Smooth muscle cell of bladder (primary cell): ENCODE data around the gene IL7R. TPM values are rescaled to one million over a fixed set of nuclear protein-coding genes. Genes with fewer than 3 reads are reported as not detected.

Source experiments
- total RNA-seq: library from RNA; depleted of rRNA; stranded (reverse); fragments of >200 nt; gene quantifications from 2 replicates; pipeline ENCODE4 v1.2.3, GENCODE V29; 2014

IL7R gene, protein sequence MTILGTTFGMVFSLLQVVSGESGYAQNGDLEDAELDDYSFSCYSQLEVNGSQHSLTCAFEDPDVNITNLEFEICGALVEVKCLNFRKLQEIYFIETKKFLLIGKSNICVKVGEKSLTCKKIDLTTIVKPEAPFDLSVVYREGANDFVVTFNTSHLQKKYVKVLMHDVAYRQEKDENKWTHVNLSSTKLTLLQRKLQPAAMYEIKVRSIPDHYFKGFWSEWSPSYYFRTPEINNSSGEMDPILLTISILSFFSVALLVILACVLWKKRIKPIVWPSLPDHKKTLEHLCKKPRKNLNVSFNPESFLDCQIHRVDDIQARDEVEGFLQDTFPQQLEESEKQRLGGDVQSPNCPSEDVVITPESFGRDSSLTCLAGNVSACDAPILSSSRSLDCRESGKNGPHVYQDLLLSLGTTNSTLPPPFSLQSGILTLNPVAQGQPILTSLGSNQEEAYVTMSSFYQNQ
- total RNA-seq, result 6.4 and 8.8 TPM in 2 replicates

DNA sequence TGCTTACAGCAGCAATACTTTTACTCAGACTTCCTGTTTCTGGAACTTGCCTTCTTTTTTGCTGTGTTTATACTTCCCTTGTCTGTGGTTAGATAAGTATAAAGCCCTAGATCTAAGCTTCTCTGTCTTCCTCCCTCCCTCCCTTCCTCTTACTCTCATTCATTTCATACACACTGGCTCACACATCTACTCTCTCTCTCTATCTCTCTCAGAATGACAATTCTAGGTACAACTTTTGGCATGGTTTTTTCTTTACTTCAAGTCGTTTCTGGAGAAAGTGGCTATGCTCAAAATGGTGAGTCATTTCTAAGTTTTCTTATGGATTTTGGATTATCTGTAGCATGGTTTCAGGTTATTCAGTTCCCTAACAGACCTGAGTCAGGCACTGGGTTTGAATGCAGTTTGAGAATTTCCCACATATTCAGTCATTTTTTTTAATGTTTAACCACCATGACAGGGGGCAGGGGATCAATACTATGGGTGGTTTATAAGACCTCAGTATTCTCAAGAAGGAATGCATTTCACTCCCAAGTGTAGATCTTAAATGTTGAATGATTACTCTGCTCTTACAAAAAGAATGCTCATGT, at the start of gene IL7R:
TSS of gene IL7R (plus strand) at position 127 of the 587 bp plus-strand sequence. CDS start at position 214, 87 bp downstream.

Other genes starting within 250 kb of the IL7R start
- 1.1 and 2.2 TPM in 2 replicates for gene SPEF2, start 239.0 kb upstream of the IL7R start, total RNA-seq
- gene CAPSL, start 81.7 kb downstream of the IL7R start, total RNA-seq, result 0.14 TPM in 1 of 2 replicates, not detected in the other
- gene UGT3A1, start 134.5 kb downstream of the IL7R start, total RNA-seq, result not detected in 2 replicates
- not detected in 2 replicates for gene UGT3A2, start 210.0 kb downstream of the IL7R start, total RNA-seq